GM18951 (cell line): ENCODE results near the gene NDFIP2.

Experiments used
- POLR2A ChIP-seq: IDR thresholded peaks from 4 replicates; pipeline ENCODE4 v1.6.1; 2011; ENCODE audit warnings: mild to moderate bottlenecking; ENCODE audit not compliant: insufficient read length, insufficient read depth; ENCODE audit errors: extremely low read depth
- in situ Hi-C: fragments of 300-500 bp; cut with MboI; formaldehyde crosslinking; loops from one replicate; pipeline ENCODE4 v1.12.0; 2022; ENCODE audit warnings: low sequenced_read_pairs, mixed read lengths, inconsistent platforms; ENCODE audit not compliant: unreplicated experiment

Gene NDFIP2

DNA sequence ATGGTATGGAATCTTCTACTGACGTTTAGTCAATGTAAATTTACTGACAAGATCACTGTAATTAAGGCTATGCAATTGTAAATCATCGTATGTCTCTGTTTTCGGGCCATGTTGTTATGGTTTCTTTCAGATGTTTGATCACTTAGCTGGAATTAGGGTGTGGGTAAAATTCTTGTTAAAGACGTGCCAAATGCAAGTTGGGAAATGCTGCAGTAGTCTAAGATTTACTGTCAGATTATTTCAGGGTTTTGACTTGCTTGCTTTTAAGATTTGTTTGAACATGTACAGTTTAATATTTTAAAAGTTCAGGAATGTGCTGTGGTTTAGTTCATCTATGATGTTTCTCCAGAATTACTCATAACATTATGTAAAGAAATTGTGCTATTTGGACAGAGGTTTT, 10.8 kb downstream of the NDFIP2 start:
- in situ Hi-C loops = no loop called here
- no peak for TF ChIP-seq POLR2A

DNA sequence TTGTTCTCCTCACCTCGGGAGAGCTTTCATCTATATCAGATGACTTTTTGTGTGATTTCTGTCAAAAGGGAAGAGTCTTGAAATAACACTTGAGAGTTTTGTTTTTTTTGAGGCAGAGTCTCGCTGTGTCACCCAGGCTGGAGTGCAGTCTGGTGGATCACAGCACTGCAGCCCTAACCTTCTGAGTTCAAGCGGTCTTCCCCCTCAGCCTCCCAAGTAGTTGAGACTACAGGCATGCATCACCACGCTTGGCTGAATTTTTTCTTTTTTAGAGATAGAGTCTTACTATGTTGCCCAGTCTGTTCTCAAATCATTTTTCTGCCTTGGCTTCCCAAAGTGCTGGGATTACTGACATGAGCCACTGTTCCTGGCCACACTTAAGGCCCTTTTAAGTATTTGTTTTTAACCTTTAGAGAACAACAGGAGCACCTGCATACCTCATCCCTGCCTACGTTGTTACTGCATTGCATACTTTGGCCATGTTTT, 11.4 kb downstream of the NDFIP2 start:
- in situ Hi-C loops = no loop called here

DNA sequence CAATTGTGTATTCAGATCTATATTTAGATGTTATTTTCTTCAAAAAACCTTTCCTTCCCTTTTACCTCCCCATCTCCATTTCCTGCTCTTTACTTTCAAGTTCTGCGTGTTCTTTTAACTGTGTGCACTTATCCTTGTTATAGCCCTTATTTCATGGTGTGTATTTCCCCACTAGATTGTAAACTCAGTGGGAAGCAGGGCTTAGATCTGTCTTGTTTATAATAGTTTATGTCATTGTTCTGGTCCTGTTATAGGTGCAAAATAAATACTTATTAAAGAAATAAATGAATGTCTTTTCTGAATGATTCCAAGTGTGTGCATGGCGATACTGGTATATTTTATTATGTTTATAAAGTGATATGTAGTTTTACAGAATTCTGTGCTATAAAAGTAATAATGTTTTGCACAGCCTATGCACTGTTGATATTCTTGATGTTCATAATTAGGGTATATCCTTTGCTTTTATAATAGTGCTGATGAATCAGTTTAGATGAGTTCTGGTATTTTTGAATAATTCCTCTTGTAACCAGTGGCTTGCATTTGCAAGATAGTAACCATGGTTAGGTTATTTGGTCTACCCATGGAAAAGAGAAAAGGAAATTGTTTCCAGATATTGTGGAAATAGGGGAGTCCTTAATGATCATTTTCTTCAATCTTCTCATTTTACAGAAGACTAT, 12.1 kb downstream of the NDFIP2 start:
- no peak for TF ChIP-seq POLR2A
- in situ Hi-C loops = no loop called here

More for the DNA sequence above, 11.4 kb downstream of the NDFIP2 start:
- TF ChIP-seq POLR2A = no peak

DNA sequence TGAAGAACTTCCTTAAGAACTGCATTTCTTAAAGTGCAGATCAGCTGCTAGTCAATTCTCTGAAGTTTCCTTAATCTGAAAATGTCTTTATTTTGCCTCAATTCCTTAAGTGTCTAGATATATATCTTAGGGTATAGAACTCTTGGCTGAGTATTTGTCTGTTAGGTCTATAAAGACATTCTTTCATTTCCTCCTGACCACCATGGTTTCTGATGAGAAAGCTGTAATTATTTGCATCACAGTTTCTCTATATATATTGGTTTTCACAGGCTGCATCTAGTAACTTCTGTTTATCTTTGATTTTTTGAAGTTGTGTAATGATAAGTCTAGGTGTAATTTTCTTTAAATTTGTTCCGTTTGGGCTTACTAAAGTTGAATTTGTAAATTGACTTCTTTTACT, 15.2 kb downstream of the NDFIP2 start:
- in situ Hi-C loops = no loop called here
- TF ChIP-seq POLR2A = no peak

DNA sequence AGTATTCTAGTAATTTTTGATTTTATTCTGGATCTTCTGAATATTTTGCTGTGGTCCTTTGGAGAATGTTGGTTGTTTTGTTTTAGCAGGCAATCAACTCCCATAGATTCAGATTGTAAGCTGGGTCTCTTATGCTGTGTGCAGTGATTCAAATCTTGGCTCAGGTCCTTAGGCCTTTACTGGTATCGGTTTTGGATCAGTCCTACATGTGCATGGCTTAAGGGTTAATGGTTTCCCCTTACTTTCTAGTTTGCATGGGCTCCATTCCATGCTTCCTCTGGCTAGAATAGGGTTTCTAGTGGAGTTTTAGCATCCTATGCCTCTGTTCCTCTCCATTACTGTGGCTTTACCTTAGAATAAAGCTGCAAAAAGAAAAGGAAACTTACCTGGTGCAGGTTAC, 16.1 kb downstream of the NDFIP2 start:
- TF ChIP-seq POLR2A = no peak
- in situ Hi-C loops = no loop called here

DNA sequence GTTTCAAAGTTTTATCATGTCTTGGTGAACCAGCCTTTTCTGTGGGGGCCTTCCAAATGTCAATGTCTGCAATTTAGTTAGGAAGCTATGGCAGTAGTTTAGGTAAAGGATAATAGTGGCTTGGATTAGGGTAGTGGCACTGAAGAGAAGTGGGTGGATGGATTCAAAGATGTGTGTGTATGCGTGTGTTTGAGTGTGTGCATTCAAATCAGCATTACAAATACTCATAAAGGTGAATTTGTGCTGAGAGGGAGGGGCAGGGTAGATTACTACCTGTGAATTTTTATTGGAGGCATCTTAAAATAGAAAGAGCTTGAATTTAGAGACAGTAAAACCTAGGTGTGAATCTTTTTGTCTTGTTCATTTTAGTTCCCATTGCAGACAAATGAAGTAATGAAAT, 16.9 kb downstream of the NDFIP2 start:
- in situ Hi-C loops = no loop called here
- no peak for TF ChIP-seq POLR2A

DNA sequence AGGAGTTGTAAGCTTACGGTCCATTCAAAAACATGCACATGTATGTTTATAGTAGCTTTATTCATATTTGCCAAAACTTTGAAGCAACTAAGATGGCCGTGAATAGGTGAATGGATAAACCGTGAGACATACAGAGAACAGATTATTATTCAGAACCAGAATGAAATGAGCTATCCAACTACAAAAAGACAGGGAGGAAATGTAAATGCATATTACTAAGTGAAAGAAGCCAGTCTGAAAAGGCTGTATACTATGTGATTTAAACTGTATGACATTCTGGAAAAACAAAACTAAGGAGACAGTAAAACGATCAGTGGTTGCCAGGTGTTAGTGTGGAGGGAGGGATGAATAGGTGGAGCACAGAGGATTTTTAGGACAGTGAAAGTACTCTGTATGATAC, 19.9 kb downstream of the NDFIP2 start:
- in situ Hi-C loops = no loop called here
- no peak for TF ChIP-seq POLR2A

DNA sequence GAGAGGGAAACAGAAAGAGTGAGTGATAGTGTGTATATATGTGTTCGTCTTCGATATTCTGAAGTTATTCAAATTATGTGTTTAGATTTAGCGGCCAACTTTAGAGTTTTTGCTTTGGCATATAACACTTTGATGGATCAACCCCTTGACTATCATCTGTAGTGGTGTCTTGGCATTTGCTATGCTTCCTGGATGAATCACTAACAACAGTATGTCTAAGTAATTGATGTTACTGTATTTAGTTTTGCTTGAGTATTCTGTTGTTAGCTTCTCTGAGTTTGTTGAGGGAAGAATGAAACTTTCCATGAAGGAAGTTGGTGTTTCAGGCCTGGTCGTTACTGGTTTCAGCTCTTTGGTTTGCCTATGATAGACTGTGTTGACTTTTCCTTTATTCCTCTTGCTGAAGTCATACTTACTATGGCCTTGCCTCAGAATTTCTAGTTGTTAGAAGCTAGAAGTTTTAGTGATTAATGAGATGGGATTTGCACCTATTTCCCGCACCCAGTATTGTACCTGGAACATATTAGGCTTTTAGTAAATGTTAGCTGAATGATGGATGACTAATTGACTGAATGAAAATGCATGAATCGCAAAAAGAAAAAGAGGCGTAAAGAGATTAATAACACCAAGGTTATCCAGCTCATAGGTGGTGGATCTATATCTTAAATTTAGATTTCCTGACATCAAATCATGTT, 20.7 kb downstream of the NDFIP2 start:
- TF ChIP-seq POLR2A = no peak
- in situ Hi-C loops = no loop called here

DNA sequence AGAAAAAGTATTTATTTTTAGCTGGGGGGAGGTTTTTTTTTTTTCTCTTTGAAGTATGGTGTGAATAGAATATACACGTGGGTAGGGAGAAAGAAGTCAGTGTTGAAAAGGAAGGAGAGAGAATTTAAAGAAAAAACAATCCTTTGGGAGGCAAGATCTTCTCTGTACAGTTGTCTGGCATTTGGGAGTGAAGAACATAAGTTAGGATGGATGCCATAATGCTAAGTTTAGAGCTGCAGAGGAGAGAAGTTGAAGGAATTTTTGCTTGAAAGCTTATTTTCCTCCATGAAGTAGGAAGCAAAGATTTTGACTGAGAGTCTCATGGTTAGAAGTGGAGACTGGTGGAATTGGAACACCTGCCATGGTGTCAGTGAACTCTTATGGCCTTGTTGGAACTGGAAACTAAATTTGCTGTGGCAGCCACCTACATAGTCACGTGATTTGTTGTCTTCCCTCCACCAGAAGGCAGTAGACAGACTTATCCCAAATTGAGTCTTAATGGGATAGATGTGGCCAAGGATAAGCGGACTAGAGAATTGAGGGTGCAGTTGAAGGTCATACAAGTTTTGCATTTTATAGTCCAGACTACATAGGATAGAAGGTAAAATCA, 22.0 kb downstream of the NDFIP2 start:
- in situ Hi-C loops = no loop called here
- no peak for TF ChIP-seq POLR2A

DNA sequence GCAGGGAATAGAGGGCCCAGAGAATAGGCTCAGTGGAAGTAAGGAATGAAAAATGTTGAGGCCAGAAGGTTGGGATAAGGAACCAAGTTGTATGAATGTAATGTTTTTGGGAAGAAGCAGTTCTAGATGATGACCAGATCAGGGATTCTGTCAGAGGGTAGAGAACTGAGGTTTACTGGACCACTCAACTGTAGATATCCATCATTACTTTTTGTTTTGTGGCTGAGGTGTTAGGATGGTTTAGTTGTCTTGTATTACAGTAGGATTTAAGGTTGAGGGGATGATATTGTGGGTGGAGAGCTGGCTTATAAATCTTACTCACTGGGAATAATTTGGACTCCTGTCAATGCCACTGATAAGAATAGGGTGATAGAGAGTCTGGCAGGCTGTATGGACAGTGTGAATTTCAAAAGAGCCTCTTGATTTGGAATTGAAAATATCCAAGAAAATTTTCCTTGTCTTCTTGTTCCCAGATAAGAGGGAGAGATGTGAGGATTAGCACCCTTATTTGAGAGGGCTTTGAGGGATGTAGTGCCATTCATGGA, 22.6 kb downstream of the NDFIP2 start:
- in situ Hi-C loops = no loop called here
- no peak for TF ChIP-seq POLR2A

DNA sequence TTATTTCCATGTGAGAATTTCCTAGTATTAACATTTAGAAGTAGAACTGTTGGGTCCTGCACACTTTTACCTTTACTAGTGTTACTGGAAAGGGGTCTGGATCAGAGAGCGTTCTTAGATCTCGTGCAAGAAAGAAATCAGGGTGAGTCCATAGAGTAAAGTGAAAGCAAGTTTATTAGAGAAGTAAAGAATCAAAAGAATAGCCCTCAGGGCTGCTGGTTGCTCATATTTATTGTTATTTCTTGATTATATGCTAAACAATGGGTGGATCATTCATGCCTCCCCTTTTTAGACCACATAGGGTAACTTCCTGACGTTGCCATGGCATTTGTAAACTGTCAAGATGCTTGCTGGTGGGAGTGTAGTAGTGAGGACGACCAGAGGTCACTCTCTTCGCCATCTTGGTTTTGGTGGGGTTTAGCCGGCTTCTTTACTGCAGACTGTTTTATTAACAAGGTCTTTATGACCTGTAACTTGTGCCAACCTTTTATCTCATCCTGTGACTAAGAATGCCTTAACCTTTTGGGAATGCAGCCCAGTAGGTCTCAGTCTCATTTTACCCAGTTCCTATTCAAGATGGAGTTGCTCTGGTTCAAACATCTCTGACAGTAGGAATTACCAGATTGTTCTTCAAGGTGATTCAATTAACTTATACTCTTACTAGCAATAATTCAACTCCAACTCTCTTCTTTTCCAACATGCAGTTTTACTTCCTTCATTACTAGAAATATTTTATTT, 27.4 kb downstream of the NDFIP2 start:
- TF ChIP-seq POLR2A = no peak
- in situ Hi-C loops = no loop called here

DNA sequence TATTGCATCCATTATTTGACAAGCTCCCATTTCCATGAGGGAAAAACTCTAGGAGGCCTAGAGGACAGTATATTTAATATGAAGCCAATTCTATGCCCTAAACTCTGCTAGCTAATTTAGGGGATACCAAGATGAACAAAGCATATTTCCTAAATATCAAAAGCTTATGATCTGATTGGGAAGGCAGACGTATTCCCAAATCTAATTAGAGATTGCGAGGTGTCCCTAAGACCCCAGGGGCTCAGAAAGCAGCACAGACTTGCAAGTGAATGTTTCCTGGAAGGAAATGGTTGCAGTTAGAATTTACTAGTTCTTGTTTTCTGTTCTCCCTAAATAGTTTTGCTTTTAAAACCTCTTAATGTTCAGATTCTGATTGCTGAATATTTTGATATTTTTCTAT, 30.7 kb downstream of the NDFIP2 start:
- in situ Hi-C loops = no loop called here
- no peak for TF ChIP-seq POLR2A

DNA sequence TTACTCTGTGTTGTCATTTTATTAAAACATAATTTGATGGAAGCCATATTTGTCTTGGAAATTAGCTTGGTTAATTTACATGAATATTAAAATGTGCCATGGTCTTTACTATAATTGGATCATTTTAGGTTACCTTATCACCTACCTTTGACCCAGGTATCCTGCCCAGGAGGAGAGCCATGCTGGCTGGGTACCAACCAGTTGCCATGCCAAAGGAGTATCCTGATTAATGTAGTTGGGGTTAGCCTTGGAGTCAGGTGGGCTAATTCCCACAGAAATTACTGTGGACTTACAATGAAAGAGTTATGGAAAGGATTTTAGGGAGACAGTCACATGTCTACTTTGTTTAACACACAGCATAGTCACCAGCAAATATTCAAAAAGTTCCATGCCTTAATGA, 32.0 kb downstream of the NDFIP2 start:
- in situ Hi-C loops = no loop called here
- no peak for TF ChIP-seq POLR2A

DNA sequence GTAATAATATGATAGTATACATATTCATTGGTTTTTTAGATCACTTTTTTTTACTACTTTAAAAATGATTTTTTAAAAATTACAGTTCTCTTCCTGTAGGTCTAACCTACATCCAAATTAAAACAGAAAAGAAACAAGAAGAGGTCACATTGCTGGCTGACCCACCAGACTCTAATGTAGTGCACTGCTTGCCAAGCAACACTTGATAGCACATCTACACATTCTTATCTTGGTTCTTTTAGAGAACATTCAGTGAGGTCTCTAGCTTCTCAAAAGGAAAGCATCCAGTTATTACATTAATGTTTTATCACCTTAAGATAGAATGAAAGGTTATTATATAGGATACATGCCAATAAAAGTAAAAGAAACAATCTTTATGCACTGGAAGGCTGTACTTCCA, 35.6 kb downstream of the NDFIP2 start:
- in situ Hi-C loops = no loop called here
- TF ChIP-seq POLR2A = no peak

DNA sequence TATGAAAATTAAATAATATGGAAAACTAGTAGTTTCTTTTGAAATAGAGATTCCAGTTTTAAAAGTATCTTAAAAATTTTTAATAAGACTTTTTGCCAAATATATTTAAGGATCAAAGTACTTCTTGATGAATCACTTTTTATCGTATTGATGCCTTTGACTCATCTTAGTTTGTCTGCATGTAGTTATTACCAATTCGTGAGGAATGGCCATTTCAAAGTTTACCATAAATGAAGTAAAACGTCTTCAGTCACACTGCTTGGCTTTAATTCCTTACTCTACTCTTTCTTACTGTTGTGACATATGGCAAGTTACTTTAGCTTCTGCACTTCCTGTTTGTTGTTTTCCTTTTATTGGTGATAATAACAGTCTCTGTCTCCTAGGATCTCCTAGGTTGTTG, 38.3 kb downstream of the NDFIP2 start:
- no peak for TF ChIP-seq POLR2A
- in situ Hi-C loops = no loop called here
